SIG-M5 (cell line): ENCODE measurements around the gene AKR1D1.
"Not testable (repeated sequence)": the region's sequence is repeated elsewhere in the genome, so short reads cannot be mapped to it uniquely, and the experiment has no call there.

Source experiments
- DNase-seq: peaks from one replicate; lab custom pipeline; 2025; lab: John Stamatoyannopoulos, UW

The AKR1D1 gene

DNA sequence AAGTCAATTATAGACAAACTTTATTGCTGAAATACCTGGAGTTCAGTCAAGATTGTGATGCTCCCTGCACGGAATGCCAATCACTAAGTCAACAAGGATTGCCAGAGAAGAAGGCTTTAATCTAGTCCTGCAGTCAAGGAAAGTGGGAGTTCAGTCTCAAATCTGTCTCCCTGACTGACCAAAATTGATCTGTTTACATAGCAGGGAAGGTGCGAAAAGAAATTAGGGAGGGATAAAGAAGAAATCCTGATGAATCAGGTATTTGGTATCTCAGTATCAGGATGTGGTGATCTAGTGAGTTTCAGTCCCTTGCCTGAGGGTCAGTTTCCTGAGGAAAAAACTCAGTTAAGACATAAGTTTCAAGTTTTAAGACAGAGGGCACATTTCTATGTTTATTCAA lies 2.1 kb upstream of the AKR1D1 start:
- DNase-seq: no peak

DNA sequence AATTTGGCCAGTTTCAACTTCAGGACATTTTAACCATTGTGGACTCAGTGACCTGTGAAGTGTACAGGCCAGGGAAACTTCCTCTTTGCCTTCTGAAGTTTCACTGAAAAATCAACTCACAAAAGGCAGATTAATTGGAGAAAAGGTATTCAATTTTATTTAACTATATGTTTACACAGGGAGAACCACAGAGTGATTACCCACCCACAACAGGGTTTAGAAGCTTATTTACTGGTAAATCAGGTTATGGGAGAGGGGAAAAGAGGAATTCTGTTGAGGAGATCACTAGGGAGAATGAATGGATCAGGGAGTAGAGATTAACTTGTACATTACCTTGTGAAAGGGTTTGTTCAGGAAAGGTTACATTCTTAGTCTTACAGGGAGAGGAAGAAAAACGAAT lies 1.7 kb upstream of the AKR1D1 start:
- no peak for DNase-seq

DNA sequence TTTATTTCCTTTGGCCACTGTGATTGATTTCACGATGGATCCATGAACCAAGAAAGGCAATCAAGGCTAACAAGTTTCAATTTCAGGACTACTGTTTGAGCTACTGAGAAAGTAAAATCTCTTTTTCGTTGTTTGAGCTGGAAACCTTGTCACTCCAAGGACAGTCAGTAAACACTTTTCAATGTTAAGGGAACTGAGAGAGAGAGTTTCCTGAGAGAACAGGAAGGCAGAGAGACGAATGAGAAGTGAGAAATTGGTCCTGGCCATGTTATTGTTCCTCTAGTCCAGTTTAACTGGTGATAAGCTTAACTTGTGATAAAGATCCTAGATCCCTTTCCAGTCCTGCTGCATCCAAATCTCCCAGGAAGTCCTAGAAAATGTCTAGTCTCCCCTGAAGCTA lies 909 bp upstream of the AKR1D1 start:
- no peak for DNase-seq

- DNase-seq: not testable (repeated sequence)
These were observed 473 bp upstream of the AKR1D1 start for GRCh38 chr7:138075786-138076185.

DNA sequence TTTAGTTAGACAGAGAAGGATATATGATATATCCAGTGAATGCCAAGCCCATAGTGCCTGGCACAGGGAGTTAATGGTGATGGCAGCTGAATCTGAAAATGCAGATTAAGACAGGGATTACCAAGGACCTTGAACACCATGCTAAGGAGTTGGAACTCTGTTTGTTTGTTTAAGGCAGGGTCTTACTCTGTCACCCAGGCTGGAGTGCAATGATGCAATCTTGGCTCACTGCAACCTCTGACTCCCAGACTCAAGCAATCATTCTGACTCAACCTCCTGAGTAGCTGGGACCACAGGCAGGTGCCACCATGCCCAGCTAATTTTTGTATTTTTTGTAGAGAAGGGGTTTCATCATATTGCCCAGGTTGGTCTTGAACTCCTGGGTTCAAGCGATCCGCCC lies 1.6 kb downstream of the AKR1D1 start:
- DNase-seq: no peak

- DNase-seq: no peak
These were observed 2.9 kb downstream of the AKR1D1 start for GRCh38 chr7:138079137-138079536.

DNA sequence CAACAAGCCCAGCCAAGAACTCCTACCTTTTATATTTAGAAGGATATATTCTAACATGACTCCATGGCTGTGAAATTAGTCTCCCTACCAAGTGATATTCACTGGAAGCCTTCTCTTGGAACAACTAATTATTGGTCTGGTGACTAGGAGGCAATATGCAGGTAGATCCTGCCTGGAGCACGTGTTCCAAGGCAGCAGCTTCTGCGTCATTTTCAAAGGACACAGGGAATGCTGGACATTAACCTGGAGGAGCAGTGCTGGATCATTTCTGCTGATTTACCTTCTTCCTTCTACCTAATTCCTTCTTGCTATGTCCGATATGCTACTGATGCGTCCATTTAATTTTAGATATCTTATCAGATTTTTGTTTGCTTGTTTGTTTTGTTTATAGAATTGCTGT lies 5.6 kb downstream of the AKR1D1 start:
- no peak for DNase-seq

GRCh38 chr7:138083859-138084258 lies 7.6 kb downstream of the AKR1D1 start:
- no peak for DNase-seq

DNA sequence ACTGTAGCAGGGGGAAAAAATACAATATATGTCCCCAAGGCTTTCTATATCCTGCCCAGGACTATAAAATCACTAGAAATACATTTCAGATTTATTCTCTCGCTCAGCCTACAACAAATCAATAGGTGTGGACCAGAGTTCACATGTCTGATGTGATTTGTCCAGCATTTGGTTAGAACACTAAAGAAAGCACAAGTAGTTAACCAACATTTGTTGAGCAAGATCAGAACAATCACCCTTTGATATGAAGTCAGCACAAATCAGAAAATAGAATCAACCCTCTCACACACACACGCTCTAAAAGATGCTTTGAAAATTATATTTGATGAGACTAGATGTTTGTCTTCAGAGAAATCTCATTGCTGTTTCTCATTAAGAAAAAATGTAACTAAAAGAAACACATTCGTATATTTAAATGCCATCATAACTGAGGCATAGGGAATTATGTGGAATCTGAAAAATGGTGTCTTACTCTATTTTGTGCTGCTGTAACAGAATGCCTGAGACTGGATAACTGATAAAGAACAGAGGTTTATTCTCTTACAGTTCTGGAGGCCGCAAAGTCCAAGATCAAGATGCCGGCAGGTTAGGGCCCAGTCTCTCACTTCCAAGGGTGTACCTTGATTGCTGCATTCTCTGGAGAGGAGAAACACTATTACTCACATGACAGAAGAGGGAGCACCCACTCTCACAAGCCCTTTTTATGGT lies 10.5 kb downstream of the AKR1D1 start:
- DNase-seq: no peak

GRCh38 chr7:138089080-138089901 lies 13.0 kb downstream of the AKR1D1 start:
- DNase-seq: no peak

DNA sequence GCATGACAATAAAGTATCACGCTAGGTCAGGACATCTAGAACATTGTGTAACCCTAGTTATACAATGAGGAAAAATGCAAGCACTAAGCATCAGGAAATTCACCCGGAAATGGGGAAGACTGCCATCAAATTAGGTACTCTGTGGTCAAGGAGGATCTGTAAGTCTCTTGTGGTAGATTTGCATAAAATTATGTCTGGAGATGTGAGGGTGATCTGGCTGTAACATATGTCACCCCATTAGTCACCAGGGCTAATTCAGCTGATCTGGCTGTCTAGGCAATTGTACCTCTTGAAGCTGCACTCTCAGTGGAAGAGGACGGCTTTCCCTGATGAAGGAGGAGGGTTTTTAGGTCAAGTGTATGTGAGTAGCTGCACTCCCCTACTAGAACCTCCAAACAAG lies 14.8 kb downstream of the AKR1D1 start:
- no peak for DNase-seq

DNA sequence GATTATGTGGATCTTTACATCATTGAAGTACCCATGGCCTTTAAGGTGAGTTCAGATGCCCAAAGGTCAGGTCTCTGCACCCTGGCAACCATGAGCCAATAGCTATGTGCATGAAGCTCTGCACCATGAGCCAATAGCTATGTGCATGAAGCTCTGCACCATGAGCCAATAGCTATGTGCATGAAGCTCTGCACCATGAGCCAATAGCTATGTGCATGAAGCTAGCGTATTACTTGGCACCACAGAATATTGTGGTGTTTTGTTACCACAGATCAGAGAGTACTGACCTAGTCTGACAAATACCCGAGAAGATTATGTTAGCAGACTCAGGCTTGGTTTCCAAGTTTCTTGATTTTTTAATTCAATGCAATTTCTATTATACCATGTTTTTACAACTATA lies 15.6 kb downstream of the AKR1D1 start:
- DNase-seq: not testable (repeated sequence)

- DNase-seq: no peak
These were observed 16.3 kb downstream of the AKR1D1 start for GRCh38 chr7:138092486-138093028.

- no peak for DNase-seq
These were observed 20.0 kb downstream of the AKR1D1 start for GRCh38 chr7:138095972-138096935.

GRCh38 chr7:138097064-138097741 lies 20.9 kb downstream of the AKR1D1 start:
- DNase-seq: no peak

DNA sequence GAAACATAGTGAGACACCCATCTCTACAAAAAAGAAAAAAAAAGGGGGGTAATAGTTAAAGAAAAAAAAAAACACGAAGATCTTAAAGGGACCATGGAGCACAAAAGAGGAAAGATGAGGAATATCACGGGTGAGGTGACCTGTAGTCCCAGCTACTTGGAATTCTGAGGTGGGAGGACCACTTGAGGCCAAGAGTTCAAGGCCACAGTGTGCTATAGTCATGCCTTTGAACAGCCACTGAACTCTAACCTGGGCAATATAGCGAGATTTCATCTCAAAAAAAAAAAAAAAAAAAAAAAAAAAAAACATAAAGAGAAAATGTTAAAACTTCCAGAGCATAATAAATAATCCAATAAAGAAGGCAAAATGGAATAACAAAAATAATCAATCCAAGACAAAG lies 23.6 kb downstream of the AKR1D1 start:
- DNase-seq: no peak

DNA sequence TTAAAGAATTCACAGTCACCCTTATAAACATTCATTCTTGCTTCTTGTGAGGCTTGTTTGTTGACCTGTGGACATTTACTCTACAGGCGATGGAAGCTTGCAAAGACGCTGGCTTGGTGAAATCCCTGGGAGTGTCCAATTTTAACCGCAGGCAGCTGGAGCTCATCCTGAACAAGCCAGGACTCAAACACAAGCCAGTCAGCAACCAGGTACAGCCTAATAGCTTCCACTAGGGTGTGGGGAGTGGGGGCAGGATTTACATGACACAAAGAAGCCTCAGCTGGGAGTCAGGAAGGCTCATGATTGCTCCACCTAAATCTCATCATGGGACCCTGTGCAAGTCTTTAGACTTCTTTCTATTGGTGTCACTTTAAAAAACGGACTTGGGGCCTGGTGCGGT lies 29.0 kb downstream of the AKR1D1 start:
- DNase-seq: no peak

- no peak for DNase-seq
These were observed 38.8 kb downstream of the AKR1D1 start for GRCh38 chr7:138115047-138115446.

DNA sequence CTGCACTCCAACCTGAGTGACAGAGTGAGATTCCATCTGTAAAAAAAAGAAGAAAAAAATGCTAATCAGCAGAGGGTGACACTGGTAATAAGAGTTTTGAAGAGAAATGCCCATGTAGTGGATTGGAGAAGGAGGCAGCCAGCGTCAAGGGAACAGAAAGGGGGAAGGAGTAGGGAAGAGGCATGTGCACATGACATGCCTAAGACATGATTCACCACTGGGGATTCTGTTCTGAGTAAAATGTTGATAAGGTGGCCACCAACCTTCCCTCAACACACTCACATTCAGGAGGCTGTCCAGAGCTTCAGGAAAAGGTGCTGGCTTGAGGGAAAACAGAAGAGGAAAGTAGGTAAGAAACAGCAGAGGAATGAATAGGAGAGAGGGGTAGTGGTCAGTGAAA lies 39.9 kb downstream of the AKR1D1 start:
- no peak for DNase-seq

DNA sequence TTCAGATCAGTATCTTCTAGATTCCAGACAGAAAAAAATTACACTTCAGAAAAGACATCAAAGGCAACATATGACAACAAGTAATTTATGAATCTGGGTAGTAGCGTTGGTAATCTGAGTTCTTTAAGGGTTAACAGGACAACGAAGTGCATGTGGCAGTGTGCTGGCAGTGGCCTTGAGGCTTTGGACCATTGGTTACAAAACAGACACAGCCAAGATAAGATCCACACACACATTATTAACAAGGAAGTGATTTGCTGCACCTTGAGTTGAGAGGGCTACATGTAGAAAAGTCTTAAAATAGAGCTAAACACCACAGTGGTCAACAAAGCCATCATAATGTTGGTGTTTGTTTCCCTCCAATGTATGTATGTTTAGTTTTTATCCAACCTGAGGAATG lies 40.6 kb downstream of the AKR1D1 start:
- no peak for DNase-seq

- no peak for DNase-seq
These were observed 44.0 kb downstream of the AKR1D1 start for GRCh38 chr7:138120140-138120827.
